HG02885 (cell line): ENCODE data around the gene MAP3K4.

Experiments used
- ATAC-seq: cut with Tn5 transposase; IDR thresholded peaks from one replicate; pipeline ENCODE4 v1.9.1; 2021; ENCODE audit warnings: mild to moderate bottlenecking; ENCODE audit not compliant: unreplicated experiment, poor library complexity

MAP3K4 gene

DNA sequence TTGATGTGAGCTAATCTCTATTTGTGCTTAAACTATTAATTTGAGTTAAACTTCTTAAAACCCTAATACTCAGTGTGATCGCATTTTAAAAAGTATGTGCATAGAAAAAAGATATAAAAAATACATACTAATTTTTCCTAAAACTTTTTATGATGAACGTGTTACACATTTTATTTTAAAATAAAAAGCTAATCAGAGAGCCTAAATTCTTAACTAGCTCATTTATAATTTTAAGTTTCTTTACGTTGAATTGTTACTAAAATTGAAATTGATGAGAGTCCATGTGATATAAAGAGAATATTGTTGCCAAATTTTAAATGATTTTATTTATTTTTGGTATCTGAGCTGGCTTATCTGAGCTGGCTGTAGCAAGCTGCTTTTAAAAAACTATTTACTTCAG is 6.6 kb downstream of the MAP3K4 start:
- ATAC-seq = no peak

DNA sequence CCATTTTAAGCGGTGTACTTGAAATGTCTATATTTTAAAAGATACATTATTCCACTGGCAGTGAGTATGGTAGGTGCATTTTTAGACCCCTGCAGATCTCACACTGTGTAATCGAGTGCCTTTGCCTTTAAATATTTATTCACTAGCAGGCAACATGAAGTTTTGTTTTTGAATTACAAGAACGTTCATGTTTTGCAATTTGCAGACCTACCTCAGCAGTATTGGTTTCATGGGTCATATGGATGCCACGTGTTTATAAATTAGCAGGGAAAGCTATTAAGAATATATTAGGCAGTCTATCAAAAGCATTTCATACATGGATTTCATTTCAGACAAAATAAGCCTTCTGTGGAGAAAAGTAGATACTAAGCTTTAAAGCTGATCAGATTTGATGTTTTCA is 7.2 kb downstream of the MAP3K4 start:
- ATAC-seq = no peak

DNA sequence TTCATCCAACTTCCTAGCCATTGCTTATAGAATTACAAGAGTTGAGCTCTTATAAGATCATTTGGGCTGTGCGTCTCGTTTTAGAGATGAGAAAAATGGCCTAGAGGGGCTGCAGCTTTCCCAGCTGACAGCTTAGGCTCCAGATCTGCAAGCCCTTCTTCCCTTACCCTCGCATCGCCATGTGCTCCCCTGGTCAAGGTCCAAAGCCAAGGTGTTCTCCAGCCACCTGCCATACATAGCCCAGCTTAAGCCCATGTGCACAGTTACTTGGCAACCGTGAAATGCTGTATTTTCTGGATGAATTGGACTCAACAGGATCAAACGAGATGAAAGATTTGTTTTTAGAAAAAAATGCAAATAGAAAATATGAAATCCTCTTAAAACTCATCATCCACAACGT is 7.9 kb downstream of the MAP3K4 start:
- no peak for ATAC-seq

DNA sequence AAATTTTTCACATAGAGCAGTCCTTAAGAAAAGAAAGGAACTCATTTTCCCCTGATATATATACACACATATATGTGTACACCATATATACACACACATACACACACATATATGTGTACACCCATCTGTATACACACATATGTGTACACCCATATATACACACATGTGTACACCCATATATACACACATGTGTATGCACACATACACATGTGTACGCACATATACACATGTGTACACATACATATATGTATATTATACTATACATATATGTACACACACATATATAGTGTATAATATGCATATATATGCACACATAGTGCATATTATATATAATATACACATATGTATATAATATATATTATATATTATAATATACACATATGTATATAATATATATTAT is 9.1 kb downstream of the MAP3K4 start:
- no peak for ATAC-seq

DNA sequence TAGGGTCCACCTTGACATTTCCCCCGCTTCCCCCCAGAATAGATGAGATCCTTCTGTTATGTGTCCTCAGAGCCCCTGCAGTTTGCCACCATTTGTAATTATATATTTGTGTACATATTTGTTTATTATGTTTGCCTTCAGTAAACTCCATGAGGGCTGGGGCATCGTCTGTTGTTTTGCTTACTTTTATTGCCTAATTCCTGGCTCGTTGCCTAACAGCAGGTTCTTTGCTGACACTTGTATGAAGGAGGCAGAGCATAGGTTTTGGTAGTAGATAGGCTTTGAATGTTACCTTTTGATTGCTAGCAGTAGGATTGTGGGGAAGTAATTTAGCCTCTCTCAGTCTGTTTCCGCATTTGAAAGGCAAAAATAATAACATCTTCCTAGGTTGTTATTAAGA is 9.9 kb downstream of the MAP3K4 start:
- ATAC-seq = no peak

DNA sequence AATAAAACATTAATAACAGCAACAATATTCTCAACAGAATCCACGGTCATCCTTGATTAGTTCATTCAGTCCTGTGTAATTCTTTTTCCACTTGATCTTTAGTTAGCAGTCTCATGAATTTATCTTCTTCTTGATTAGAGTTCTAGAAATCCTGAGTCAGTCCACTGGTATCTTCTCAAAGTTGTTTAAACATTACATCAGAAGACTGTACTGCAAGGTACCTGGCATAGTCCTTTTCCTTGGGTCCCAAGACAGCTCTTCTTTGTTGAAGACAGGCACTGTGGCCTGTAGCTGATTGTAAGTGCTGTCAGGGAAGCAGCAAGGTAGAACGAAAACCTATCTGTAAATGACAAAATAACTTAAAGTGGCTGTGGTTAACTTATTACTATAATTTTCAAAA is 11.8 kb downstream of the MAP3K4 start:
- ATAC-seq = no peak

DNA sequence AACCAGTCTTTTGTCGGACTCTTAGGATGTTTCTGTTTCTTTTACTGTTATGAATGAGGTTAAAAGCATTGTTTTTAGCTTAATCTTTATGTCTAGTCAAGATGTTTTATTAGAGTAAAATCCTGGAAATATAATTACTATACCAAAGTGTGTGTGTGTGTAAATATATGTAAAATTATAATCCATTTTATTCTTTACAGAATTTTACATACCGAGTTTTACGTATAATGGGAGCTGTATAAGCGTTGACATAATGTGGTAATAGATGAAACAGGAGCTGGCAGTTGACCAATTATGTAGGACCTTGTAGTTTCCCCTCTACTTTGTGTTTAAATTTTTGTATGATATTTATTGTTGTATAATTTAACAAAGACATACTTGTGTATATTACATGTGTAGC is 16.7 kb downstream of the MAP3K4 start:
- no peak for ATAC-seq

DNA sequence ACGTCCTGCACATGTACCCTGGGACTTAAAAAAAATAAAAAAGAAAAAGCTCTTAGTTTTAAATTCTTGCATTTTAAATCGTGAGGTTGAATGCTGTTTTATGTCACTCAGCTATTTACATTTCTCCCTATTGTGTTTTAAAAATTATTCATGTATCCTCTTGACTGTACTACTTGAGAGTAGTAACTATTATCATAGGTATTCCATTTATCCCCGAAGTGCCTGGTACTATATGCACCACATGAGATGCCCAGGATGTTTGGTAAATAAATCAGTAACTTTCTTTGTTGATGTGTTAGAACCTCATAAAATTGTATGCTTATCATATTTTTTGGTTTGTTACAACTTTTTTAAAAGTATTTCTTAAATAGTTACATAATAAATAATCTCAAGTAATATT is 18.4 kb downstream of the MAP3K4 start:
- ATAC-seq = no peak

DNA sequence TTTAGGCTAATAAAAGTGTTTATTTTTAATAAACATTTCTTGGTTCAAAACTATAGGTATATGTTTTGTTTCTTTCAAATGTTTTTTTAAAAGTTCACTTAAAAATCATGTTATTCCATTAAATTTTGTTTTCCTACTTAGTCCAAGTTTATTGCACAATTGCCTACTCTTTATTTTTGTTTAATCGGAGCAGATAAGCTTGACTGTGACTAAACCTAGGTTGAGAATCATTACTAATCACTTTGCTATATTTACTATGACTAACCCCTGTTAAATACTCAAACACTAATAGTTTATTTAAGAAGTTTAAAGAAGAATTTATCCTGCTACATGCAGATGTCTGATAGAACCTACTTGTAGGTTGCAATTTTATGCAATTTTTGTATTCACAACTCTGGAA is 18.8 kb downstream of the MAP3K4 start:
- ATAC-seq = no peak

DNA sequence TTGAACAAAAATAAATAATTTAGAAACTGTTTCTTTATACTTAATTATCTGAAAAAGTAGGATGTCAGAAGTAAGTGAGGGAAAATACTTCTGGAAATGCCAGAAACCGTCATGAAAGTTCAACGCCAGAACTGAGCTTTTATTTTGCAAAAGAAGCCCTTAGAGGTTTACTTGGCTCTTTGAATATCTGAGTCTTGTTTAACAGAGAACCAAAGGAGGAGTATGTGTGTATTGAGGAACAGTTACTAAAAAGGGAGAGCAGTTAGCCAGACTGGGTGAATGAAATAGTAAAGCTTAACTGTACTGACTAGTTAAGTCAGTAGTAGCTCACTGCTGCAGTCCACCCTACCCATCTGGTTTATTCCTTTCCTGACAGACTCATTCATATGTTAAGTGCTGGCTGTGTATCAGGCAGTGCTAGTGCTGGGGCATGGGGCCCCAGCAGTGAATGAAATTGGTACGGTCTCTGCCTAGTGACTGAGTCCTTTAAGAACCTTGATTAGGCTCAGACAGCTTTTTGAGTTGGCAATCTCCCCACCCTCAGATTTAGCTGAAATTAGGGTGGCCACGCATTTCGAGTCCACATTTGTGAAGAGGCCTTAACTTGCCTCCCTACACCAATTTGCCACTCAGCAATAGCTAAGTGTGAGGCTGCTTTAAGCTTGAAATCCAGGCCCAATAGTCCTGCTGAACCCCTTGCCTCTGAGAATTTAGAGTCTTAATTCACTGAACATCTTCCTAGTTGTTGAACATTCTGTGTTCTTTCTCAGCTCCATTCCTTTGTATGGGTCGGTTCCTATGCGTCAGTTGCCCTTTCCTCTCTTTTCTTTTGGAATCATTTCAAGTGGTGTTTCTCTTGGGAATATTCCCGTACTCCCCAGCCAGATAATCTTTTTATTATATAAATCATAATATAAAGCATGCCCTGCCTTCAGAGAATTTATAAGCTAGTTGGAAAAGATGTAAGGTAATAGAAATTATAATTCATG is 20.2 kb downstream of the MAP3K4 start:
- no peak for ATAC-seq

DNA sequence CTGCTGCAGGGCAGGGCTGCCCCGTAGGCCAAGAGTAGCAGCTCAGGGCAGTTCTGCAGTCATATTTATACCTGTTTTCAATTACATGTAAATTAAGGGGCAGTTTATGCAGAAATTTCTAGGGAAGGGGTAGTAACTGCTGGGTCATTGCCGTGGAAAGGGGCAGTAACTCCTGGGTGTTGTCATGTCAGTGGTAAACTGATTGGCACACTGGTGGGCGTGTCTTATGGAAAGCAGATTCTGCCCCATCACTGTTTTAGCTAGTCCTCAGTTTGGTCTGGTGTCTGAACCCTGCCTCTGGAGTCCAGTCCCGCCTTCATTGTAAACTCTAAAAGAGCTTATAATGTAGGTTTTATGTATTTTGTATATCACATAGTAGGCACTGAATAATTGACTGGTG is 22.1 kb downstream of the MAP3K4 start:
- ATAC-seq = no peak

DNA sequence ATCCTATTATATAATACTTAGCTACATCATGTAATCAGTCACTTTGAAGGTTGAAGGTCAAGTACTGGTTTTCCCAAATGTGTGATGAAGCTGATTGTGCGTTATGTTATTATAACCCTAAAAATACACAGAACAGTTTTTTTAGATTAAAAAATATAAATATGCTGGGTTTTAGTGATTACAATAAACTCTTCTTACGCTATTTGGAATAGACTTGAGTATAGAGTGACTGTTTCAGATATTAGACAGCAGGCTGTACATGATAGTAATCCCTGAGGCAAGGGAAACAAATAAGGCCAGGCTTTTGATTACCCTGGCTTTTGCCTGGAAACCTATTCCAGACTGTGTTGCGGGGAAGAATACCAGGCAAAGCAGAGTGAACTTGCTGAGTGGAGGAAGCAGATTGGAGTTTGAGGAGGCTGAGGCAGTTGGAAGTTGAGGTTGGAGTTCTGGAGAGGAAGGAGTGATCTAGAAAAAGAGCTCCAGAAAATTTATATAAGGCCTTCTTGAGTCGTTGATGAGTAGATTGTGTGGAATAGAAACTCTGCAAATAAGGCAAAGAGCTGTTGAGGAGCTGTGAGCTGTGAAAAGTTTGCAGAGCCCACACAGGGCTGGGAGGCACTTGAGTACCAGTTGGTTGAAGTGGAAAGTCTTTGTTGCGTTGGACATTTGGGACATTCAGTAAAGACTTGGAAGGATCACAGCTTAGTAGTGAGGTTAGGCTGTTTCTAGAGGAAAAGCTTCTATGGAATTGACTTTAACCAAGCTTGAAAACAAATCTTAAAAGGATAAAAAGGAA is 26.4 kb downstream of the MAP3K4 start:
- no peak for ATAC-seq

DNA sequence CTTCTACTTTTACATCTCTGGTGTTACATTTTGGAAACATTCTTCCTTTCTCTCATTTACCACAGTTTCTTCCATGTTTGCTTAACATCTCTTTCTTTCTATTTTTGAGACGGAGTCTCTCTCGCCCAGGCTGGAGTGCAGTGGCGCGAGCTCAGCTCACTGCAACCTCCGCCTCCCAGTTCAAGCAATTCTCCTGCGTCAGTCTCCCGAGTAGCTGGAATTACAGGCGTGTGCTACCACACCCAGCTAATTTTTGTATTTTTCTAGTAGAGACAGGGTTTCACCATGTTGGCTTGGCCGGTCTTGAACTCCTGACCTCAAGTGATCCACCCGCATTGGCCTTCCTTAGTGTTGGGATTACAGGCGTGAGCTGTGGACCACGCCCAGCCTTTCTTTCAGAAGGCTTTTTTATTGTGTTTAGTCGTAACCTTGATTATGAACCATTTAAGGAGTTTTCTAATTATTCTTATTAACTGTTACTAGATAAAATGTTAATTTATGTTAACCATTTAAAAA is 27.8 kb downstream of the MAP3K4 start:
- no peak for ATAC-seq

DNA sequence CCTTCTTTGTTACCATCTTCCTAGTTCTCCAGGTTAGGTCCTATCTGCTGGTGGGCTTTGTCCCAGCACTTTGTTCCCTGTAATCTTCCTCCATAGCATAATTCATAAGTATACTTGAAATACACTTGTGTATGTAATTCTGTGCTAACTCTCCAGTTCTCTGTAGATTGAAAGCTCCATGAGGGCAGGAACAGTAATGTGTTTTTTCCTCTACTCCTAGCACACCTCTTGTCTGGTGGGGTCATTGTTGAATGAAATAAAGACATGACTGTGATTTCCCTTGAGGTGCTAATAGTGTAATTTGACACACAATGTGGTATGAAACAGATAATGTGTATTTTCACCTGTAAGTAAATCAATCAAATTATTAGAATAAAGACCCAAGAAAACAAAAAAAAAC is 30.0 kb downstream of the MAP3K4 start:
- no peak for ATAC-seq

DNA sequence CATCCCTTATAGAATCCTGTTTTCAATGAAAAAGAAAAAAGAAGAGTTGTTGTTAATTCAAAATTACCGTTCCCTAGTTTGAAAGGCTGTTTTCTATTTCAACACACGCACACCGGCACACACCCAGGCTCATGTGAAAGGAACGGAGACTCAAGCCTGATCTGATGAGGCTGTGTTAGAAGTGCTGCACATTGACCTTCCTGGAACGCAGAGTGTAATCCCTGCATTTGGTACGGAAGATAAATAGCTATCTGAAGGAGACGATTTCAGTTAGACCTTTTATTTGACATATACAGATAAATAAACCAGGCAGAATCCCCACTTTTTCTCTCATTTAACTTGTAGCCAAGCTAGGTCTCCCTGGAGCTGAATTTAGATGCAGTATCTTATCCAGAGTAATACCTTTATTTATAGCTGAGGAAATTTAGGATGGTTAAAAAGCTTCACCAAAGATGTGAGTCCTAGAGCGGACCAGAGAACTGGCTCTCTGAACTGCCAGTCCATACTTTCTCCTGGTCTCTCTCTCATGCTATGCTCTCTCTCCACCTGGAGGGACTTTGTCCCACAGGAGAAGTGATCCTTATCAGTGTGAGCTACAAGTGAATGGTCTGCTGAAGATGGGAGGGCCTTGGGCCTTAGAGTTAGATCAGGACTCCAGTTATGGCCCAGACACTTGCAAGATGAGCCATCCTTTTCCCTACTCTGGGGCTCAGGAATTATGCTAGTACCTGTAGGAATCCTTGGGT is 30.6 kb downstream of the MAP3K4 start:
- no peak for ATAC-seq

DNA sequence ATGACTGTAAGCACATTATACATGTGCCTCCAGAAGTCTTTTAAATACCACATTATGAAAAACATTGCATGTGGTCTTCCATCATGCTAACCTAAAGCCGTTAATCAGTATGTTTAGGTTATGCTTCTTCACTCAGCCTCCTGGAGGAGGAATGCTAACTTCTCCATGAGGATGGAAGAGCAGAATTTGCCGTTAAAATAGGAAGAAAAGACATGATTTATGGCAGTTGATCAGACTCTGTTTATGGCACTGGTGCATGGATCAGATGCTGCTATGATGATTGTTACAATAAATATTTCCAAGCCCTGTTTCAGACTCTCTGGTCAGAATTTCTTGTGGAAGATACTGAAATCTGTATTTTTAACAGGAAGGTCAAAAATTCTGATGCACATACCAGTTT is 31.7 kb downstream of the MAP3K4 start:
- ATAC-seq = no peak

DNA sequence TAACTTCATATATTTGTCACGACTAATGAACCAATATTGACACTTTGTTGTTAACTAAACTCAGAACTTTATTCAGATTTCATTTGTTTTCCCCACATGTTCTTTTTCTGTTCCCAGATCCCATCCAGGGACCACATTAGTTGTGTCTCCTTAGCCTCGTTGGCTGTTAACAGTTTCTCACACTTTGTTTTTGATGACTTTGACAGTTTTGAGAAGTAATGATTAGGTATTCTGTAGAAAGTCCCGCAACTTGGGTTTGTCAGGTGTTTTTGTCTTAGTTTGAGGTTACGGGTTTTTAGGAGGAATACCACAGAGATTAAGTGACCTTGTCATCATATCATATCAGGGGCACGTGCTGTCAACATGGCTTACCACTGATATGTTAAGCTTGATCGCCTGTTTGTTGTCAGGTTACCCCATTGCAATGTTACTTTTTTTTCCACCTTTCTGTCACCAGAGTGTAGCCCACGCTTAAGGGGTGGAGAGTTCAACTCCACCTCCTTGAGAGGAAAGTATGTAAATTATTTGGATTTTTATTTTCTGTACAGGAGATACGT is 32.9 kb downstream of the MAP3K4 start:
- no peak for ATAC-seq

DNA sequence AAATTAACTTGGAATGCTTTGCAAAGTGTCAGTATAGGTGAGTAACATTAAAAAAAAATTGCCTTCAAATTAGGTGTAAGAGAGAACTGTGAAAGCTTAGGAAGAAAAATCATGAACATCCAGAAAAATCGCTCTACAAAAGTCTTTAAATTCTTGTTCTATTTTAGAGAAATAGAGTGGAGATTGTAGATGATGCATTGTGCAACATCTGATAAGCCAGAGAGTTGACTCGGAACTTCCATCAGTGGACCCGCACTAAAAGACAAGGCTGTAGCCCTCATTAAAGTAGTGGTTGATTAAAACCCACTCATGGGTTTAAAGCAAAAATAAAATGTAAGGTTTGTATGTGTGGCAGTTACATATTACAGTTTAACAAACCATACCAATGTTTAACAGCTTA is 35.8 kb downstream of the MAP3K4 start:
- ATAC-seq = no peak

DNA sequence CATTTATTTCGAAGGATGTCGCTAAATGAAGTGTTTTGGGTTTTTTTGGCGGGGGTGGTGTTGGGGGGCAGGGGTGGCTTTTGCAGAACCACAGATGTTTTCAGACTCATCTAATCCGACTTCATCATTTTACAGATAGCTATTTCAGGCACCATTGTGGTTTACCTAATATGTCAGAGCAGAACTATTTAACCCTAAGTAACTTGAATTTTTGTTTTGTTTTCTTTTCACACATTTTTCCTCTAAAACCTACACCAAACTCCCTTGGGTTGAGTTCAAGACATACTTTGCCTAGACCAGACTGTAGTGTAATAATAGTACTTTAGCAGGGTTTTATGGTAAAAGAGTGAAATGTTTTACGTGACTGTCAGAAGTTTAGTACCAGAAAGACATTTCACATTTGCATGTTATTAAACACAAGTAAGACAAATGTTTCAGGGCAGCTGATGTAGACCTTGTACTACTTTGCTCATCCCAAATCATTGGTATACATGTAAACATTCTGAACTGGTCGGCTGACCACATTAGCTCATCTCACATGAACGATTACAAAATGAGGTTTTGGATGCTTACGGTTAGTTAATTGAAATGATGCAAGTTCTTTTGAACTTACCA is 37.7 kb downstream of the MAP3K4 start:
- ATAC-seq = peak; percentile 88
